B cell (primary cell): ENCODE results near the gene ICAM4.

ENCODE experiments used
- EZH2 ChIP-seq: IDR thresholded peaks from 2 replicates; pipeline ENCODE4 v1.6.1; 2012; ENCODE audit warnings: borderline replicate concordance, low read depth, mild to moderate bottlenecking, moderate library complexity, low read length; ENCODE audit not compliant: insufficient read depth, poor library complexity, severe bottlenecking
- TF ChIP-seq, protein P1 (sequence below): fragments of 200-600 bp; IDR thresholded peaks from one replicate; pipeline ENCODE4 v1.8.0; 2022; ENCODE audit warnings: antibody characterized with exemption, mild to moderate bottlenecking

GRCh38 chr19:10284960-10285278, 1.8 kb upstream of the ICAM4 start:
- TF ChIP-seq, protein P1, sequence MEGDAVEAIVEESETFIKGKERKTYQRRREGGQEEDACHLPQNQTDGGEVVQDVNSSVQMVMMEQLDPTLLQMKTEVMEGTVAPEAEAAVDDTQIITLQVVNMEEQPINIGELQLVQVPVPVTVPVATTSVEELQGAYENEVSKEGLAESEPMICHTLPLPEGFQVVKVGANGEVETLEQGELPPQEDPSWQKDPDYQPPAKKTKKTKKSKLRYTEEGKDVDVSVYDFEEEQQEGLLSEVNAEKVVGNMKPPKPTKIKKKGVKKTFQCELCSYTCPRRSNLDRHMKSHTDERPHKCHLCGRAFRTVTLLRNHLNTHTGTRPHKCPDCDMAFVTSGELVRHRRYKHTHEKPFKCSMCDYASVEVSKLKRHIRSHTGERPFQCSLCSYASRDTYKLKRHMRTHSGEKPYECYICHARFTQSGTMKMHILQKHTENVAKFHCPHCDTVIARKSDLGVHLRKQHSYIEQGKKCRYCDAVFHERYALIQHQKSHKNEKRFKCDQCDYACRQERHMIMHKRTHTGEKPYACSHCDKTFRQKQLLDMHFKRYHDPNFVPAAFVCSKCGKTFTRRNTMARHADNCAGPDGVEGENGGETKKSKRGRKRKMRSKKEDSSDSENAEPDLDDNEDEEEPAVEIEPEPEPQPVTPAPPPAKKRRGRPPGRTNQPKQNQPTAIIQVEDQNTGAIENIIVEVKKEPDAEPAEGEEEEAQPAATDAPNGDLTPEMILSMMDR: no peak
- TF ChIP-seq EZH2: no peak
